Suppressor macrophage treated with lipopolysaccharide for 4 hours (primary cell): Measurements from ENCODE around the gene P3H2.
"Not testable (repeated sequence)": the region's sequence is repeated elsewhere in the genome, so short reads cannot be mapped to it uniquely, and the experiment has no call there.

Source experiments
- DNase-seq: peaks from one replicate; pipeline ENCODE4 v3.0.0-alpha.2; 2020

P3H2 gene

GRCh38 chr3:190120269-190121060, at the start of gene P3H2:
TSS of gene P3H2 (minus strand) at chr3:190120897. CDS start at chr3:190120731, 166 bp downstream.
- DNase-seq: peak; percentile 67

GRCh38 chr3:190169877-190170276, 49.2 kb upstream of the P3H2 start:
- DNase-seq: peak; percentile 37

GRCh38 chr3:190169243-190169642, 48.5 kb upstream of the P3H2 start:
- no peak for DNase-seq

- DNase-seq: no peak
These were observed 47.4 kb upstream of the P3H2 start for GRCh38 chr3:190167936-190168680.

DNA sequence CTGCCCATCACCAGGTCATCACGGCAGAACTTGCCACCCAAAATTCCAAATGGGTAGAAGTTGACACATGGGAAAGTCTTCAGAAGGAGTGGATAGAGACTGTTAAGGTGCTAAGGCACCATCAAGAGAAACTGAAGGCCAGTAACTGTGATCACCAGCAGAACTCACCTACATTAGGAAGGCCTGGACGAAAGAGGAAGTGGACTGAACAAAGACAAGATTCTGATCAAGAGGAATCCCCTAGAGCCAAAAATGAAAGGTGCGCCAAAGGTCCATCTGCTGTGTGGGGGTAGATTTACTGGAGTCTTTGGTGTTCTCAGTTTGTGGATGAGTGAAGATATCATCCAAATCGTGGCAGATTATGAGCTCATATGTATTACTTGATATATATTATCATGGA, 46.3 kb upstream of the P3H2 start:
- no peak for DNase-seq

DNA sequence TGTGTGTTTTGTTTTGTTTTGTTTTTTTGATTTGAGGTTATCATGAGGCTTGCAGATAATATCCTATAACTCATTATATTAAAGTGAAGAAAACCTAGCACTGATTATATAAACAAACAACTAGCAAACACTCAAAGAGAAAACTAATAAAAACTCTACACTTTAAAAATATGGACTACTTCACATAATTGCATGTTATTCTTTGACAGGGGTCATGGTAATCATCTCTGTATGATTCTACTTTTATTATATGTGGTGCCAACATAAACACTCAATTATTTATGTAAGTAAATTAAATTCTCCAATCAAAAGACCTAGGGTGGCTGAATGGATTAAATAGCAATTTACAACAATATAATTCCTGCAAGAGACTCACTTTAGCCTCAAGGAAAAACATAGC, 44.6 kb upstream of the P3H2 start:
- no peak for DNase-seq

GRCh38 chr3:190162013-190162412, 41.3 kb upstream of the P3H2 start:
- not testable (repeated sequence) for DNase-seq

GRCh38 chr3:190159902-190160435, 39.3 kb upstream of the P3H2 start:
- no peak for DNase-seq

- DNase-seq: no peak
These were observed 37.6 kb upstream of the P3H2 start for GRCh38 chr3:190158261-190158660.

DNA sequence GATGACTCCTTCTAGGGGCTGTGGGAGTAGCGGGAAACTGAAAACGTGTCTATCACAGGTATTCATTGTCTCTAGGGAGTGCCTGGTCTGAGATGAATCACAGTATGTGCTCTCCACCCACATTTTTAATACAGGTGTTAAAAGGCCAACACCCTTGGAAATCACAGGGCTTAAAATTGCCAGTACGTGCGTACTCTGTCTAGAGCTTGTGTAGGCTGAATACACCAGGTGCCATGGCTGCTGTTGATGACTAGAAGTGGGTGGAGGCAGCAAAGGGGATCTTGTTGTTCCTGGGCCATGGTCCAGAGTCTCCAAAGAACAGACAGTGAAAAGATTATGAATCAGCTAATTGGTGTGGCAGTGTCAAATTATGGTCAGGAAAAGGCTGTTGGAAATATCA, 35.1 kb upstream of the P3H2 start:
- no peak for DNase-seq

DNA sequence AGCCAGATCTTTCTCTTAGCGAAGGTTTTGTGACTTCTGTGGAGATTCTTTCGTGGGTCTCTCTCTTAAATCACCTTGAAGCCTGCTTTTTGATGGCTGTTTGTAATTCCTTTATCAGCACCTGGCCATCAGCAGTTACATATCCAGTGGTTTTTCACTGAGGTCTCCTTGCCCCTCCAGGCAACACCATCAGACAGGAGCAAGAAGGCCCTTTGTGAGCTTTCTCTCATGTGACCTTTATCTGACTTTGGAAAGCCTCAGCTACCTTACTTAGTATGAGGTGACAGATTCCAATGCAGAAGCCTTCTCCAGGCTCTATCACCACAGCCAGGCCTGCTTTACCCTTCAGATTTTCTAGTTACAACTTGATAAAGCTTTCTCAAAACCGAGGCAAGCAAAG, 30.0 kb upstream of the P3H2 start:
- DNase-seq: no peak

DNA sequence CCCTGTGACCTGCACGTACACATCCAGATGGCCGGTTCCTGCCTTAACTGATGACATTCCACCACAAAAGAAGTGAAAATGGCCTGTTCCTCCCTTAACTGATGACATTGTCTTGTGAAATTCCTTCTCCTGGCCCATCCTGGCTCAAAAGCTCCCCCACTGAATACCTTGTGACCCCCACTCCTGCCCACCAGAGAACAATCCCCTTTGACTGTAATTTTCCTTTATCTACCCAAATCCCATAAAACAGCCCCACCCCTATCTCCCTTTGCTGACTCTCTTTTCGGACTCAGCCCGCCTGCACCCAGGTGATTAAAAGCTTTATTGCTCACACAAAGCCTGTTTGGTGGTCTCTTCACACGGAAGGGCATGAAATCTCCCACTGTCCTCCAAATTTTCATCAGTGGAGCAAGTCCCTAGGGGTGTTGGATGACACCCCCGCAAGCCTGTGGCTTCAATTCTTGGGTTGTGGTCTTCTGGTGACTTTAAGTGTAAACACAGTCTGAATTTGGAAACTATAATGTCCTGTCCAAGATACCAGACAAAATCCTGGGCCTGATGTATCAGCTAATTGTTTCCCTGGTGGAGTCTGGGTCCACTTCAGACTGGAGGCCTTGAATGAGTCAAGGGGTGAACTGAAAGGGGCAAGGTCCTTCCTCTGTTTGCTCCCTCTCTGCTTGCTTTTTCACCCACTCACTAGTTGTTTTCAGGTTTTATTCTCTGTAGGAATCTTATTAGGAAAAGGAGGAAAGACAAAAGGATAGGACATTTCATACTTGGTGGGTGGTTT, 29.3 kb upstream of the P3H2 start:
- not testable (repeated sequence) for DNase-seq

DNA sequence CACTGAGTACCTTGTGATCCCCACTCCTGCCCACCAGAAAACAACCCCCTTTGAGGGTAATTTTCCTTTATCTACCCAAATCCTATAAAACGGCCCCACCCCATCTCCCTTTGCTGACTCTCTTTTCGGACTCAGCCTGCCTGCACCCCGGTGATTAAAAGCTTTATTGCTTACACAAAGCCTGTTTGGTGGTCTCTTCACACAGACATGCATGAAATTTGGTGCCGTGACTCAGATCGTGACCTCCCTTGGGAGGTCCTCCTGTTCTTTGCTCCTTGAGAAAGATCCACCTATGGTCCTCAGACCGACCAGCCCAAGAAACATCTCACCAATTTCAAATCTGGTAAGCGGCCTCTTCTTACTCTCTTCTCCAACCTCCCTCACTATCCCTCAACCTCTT, 24.1 kb upstream of the P3H2 start:
- DNase-seq: not testable (repeated sequence)

GRCh38 chr3:190142041-190142440, 21.3 kb upstream of the P3H2 start:
- DNase-seq: no peak

DNA sequence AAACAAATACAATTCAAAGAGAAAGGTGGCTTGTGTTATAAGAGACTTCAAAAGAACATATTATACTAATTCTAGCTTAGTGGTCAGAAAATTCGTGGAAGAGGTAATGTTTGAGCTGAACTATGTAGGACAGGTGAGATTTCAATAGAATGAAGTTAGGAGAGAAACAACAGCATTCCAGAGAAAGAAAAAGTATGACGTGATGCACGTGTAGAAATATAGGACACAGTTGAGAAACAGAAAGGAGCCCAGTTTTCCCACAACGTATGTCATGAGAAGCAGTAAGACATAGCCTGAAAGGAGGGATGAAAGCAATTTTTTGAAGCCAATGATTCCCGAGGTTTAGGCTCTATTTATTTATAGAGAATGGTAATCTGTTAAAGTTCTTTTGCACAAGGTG, 18.7 kb upstream of the P3H2 start:
- no peak for DNase-seq

GRCh38 chr3:190132371-190132770, 11.7 kb upstream of the P3H2 start:
- DNase-seq: no peak

GRCh38 chr3:190131329-190131728, 10.6 kb upstream of the P3H2 start:
- no peak for DNase-seq

GRCh38 chr3:190130696-190131095, 10.0 kb upstream of the P3H2 start:
- DNase-seq: no peak

DNA sequence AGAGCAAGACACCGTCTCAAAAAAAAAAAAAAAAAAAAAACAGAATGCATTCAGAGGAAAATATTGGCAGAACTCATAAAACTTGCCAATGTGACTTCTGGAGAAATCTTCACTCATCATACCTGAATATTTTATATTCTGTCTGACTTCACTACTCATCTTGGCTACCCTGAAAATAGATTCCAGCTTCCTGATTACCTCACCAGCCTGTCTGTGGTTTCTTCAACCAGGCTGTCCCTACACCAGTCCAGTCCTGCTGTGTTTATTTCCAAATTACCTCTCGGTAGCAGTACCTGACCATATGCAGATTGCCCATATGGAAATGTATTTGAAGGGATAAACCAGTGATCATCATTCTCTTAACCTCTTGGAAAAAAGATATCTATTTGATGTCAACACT, 9.3 kb upstream of the P3H2 start:
- DNase-seq: no peak

DNA sequence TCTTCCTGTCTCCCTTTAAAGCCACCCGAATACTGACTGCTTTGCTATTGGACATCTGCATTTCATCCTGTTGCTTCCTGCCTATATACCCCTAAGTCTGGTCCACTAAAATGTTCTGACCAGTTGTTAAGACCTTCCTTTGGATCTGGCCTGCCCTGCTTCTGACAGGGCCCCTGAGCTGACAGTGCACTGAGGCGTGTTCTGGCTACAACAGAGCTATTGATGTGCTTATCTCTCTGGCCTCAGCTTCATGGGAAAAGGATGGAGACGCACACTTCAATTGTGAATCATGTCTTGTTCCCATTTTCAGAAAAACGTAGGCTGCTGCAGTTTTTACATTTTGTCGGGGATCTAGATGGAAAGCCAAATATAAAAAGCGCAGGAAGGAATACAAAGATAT, 7.1 kb upstream of the P3H2 start:
- no peak for DNase-seq

GRCh38 chr3:190127195-190127594, 6.5 kb upstream of the P3H2 start:
- no peak for DNase-seq

DNA sequence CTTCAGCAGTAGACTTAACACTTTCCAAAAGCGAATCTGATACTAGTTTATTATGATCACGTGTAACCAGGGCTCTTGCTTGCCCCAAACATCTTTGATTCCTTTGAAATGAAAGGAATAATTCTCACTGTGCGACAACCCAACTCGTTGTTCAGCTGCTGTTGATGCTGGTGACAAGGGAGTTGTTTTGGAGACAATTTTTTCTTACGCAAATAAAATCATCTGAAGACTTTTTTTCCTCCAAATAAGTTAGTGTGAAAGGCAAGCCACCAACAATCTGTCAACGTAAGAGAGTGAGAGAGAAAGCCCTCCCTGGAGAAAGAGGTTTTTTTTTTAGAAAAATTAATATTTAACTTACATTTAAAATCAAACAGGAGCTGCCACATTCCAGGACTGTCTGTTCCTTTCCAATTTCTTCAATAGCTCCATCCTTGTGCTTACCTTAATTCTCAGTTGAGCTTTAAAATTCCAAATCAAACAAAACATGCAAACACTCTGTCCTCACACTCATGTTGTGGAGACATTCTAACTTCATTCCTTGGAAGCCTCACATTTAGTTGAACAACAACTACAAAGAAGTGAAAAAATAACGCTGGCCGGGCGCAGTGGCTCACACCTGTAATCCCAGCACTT, 4.9 kb upstream of the P3H2 start:
- DNase-seq: no peak

DNA sequence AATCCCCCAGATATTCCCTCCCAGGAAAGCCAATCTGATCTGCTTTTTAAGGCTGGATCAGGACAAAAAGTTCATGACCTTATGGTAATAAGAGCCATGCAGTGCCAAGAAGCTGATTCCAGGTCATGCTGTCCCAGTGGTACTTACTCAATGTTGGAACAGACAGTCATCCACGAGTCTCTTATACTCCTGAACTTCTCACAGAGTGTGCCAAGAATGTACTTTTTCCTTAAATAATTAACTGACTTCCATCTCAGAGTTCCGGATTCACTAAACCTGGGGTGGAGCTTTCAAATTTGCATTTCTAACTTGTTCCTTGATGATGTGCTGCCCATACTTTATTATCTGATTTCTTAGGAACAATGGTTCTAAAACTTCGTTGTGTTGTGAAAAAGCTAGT, 3.4 kb upstream of the P3H2 start:
- DNase-seq: no peak
